ENCODE data around the gene SH3BGRL3. TPM values are rescaled to one million over a fixed set of nuclear protein-coding genes. Genes with fewer than 3 reads are reported as not detected.

The SH3BGRL3 gene
- total RNA-seq, 1 donor from 2014 or later, result 100 TPM

DNA sequence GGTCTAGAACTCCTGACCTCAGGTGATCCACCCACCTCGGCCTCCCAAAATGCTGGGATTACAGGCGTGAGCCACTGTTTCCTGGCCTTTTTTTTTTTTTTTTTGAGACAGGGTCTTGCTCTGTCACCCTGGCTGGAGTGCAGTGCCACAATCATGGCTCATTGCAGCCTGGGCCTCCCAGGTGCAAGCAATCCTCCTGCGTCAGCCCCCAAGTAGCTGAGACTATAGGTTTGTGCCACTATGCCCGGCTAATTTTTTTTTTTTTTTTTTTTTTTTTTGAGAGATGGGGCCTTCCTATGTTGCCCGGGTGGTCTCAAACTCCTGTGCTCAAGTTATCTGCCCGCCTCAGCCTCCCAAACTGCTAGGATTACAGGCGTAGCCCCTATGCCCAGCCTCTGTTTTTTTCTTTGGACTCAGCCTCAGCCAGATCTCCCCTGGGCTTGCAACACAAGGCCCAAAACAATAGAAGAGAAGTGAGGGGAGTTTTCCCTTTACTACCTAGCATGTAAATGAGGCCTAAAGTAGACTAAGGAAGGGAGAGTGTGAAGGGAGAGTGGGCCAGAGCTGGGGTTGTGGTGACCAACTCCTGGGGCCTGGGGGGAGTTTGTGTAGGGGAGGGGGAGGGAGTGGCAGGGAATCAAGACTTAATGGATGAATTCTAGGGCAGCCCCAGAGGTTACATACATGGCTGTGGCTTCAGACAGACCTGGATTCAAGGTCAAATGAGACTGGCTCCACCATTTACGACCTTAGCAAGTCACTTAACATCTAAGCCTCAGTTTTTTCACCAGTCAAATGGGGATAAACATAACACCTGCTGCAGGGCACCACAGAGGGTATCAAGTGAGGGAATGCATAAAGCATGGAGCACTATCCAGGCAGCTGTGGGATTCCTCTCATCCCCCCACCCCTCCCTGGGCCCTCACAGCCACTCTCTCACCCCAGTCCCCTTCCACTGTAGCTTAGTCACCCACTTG, 36.3 kb downstream of the SH3BGRL3 start:
- TF ChIP-seq, protein P1, sequence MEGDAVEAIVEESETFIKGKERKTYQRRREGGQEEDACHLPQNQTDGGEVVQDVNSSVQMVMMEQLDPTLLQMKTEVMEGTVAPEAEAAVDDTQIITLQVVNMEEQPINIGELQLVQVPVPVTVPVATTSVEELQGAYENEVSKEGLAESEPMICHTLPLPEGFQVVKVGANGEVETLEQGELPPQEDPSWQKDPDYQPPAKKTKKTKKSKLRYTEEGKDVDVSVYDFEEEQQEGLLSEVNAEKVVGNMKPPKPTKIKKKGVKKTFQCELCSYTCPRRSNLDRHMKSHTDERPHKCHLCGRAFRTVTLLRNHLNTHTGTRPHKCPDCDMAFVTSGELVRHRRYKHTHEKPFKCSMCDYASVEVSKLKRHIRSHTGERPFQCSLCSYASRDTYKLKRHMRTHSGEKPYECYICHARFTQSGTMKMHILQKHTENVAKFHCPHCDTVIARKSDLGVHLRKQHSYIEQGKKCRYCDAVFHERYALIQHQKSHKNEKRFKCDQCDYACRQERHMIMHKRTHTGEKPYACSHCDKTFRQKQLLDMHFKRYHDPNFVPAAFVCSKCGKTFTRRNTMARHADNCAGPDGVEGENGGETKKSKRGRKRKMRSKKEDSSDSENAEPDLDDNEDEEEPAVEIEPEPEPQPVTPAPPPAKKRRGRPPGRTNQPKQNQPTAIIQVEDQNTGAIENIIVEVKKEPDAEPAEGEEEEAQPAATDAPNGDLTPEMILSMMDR (conservative IDR thresholded peaks at IDR 0.05), result no peak
- no peaks in the 10 kb centered on the region for H3K36me3 Mint-ChIP-seq (ENCODE audit: low read depth)
- H3K4me1 Mint-ChIP-seq, result peaks cover 20% of the 10 kb centered on the region
- H3K4me3 Mint-ChIP-seq, result no peak overlapping the region
- H3K27ac Mint-ChIP-seq (ENCODE audit: unreplicated experiment), result no peak overlapping the region
- DNase-seq (ENCODE audit: low read depth, low spot score), result no peak
- no peaks in the 10 kb centered on the region for H3K27me3 Mint-ChIP-seq (ENCODE audit: low read depth)
- no peaks in the 10 kb centered on the region for H3K9me3 Mint-ChIP-seq

DNA sequence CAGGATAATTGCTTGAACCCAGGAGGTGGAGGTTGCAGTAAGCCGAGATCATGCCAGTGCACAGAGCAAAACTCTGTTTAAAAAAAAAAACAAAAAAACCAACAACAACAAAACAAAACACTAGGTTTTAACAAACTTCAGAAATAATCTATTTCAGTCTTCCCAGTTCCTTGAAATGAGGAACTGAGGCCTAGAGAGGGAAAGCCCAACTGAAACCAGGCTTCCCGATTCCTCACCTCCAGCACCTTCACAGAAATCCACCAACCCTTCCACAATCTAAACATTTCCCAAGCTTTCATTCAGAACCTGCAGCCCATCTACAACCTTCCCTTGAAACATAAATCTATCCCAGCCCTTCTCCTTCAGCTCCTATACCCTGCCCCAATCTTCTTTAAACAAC, 37.3 kb downstream of the SH3BGRL3 start:
- Mint-ChIP-seq H3K4me3 (no peak overlapping the region), H3K36me3 (ENCODE audit: low read depth) (no peaks in the 10 kb centered on the region), H3K27me3 (ENCODE audit: low read depth) (no peaks in the 10 kb centered on the region), H3K4me1 (peaks cover 25% of the 10 kb centered on the region), H3K9me3 (no peaks in the 10 kb centered on the region), H3K27ac (ENCODE audit: unreplicated experiment) (peak overlapping the region; percentile 16)
- no peak for DNase-seq (ENCODE audit: low read depth, low spot score)
- TF ChIP-seq, protein P1 (conservative IDR thresholded peaks at IDR 0.05), result no peak

DNA sequence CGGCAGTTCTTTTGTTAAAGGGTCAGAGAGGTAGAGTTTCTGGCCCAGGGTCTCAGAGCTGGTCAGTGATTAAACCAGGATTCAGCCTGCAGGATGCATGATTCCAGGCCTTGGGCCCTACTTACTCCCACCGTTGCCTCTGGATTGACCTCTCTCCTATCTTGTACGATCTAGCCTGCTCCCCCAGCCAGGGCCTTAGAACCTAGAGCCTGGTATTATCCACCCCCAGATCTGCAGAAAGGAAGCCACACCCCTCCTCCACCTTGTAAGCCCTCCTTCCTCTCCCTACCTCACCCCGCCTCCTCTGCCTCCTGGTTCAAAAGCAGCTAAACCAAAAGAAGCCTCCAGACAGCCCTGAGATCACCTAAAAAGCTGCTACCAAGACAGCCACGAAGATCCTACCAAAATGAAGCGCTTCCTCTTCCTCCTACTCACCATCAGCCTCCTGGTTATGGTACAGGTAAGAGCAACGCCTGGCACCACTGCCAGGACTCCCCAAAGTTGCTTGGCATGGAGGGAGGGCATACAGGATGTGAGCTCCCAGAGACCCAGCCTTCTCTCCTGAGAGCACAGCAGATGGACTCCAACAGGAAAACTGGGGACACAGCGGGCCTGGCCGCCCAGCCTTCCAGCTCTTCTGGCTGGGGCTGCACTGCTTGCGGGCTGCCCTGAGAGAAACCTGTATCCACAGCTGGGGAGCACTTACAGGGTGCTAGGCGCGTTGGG, 37.9 kb downstream of the SH3BGRL3 start, which contains the start of gene CD52:
Gene CD52 (plus strand): TSS at position 347 of the 726 bp plus-strand sequence. CDS start 60 bp downstream, at position 407.
- no peaks in the 10 kb centered on the region for H3K9me3 Mint-ChIP-seq
- TF ChIP-seq, protein P1 (conservative IDR thresholded peaks at IDR 0.05), result no peak
- peak within 1 kb of the TSS; percentile 16 for H3K27ac Mint-ChIP-seq (ENCODE audit: unreplicated experiment)
- no peaks in the 10 kb centered on the region for H3K36me3 Mint-ChIP-seq (ENCODE audit: low read depth)
- DNase-seq (ENCODE audit: low read depth, low spot score), result no peak
- H3K27me3 Mint-ChIP-seq (ENCODE audit: low read depth), result no peaks in the 10 kb centered on the region
- peaks cover 25% of the 10 kb centered on the region for H3K4me1 Mint-ChIP-seq
- no peak within 1 kb of the TSS for H3K4me3 Mint-ChIP-seq

DNA sequence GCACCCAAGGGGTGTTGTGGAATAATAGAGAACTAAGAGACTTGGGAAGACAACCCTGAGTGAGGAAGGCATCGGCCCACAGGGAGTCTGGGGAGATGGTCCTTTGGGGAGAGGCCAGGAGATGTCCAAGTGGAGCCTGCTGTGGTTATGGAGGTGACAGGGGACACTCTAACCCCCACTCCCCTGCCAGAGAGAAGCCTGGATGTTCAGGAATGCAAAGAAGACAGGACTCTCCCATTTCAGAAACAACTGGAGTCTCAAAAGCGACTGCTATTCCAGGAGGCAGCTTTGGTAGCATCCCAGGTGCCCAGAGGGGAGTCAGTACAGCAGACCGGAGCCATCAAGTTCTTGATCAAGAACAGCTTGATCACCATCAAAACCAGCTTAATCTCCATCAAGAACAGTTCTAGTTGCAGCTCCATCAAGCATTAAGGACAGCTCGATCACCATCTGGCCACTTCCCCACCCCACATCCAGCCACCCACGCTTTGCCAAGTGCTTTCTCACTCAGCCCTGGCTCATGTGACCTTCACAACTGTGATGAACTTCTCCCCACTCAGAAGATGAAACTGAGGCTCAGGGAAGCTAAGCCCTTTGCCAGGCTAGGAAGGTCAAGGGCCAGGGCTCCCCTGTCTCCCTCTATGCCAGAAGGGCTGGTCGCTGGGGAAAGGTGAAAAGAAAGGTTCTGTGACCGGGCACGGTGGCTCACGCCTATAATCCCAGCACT, 38.6 kb downstream of the SH3BGRL3 start:
- H3K9me3 Mint-ChIP-seq, result no peaks in the 10 kb centered on the region
- TF ChIP-seq, protein P1 (conservative IDR thresholded peaks at IDR 0.05), result no peak
- H3K27me3 Mint-ChIP-seq (ENCODE audit: low read depth), result no peaks in the 10 kb centered on the region
- no peak overlapping the region for H3K27ac Mint-ChIP-seq (ENCODE audit: unreplicated experiment)
- no peaks in the 10 kb centered on the region for H3K36me3 Mint-ChIP-seq (ENCODE audit: low read depth)
- no peak for DNase-seq (ENCODE audit: low read depth, low spot score)
- no peak overlapping the region for H3K4me3 Mint-ChIP-seq
- H3K4me1 Mint-ChIP-seq, result peaks cover 25% of the 10 kb centered on the region

DNA sequence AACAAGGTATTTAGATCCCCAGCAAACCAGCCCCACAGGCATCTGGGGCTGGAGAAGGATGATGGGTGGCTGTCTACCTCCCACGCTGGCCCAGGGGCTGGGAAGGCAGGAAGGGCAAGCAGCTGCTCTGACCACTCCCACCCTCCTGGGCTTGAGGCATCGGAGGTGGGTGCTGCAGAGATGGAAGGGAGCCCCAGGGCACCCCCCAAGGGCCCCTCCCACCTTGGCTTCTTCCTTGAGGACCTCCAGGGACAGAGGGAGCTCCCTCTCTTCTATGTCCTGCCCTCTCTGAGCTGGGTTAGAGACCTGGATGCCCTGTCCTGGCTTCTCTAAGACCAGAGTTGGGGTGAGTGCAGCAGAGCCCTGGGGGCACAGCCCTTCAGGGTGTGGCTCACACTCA, 41.0 kb downstream of the SH3BGRL3 start:
- Mint-ChIP-seq H3K9me3 (no peaks in the 10 kb centered on the region), H3K27ac (ENCODE audit: unreplicated experiment) (no peak overlapping the region), H3K36me3 (ENCODE audit: low read depth) (no peaks in the 10 kb centered on the region), H3K4me3 (no peak overlapping the region), H3K4me1 (peaks cover 15% of the 10 kb centered on the region), H3K27me3 (ENCODE audit: low read depth) (no peaks in the 10 kb centered on the region)
- TF ChIP-seq, protein P1 (conservative IDR thresholded peaks at IDR 0.05), result no peak
- DNase-seq (ENCODE audit: low read depth, low spot score), result no peak

Data from neural crest cell (in vitro differentiated cells).